K562 (cell line): Measurements from ENCODE around the gene ABCA7. TPM values are rescaled to one million over a fixed set of nuclear protein-coding genes. Genes with fewer than 3 reads are reported as not detected.

Experiments used
- ETS2 ChIP-seq: IDR thresholded peaks from 2 replicates; pipeline ENCODE4 v1.6.1; 2016; ENCODE audit warnings: borderline replicate concordance, missing genetic modification characterization, mild to moderate bottlenecking, moderate library complexity, missing compliant biosample characterization; ENCODE audit not compliant: poor library complexity, severe bottlenecking
- HMGN3 ChIP-seq: IDR thresholded peaks from 2 replicates; pipeline ENCODE4 v1.6.1; 2011; ENCODE audit warnings: borderline replicate concordance, low read depth, mild to moderate bottlenecking, mixed read lengths, low read length; ENCODE audit not compliant: insufficient read length; ENCODE audit errors: extremely low read depth
- MYNN ChIP-seq, 2 experiments: sonication (generic); formaldehyde crosslinking in 1 of 2; IDR thresholded peaks; 2 replicates each; pipeline versions ENCODE4 v1.5.0 to v1.6.1; 2016 to 2020; ENCODE audit warnings: antibody characterized with exemption in 1 of 2, missing genetic modification reagents in 1 of 2
- NELFE ChIP-seq: IDR thresholded peaks from 2 replicates; pipeline ENCODE4 v1.6.1; 2011; ENCODE audit warnings: mild to moderate bottlenecking; ENCODE audit not compliant: insufficient read depth, insufficient read length
- PCBP2 ChIP-seq: fragments of 200-400 bp; formaldehyde crosslinking; IDR thresholded peaks from 2 replicates; pipeline ENCODE4 v1.6.1; 2018; ENCODE audit warnings: low read length, low read depth, mild to moderate bottlenecking, moderate library complexity; ENCODE audit not compliant: poor library complexity, severe bottlenecking
- POLR2A ChIP-seq: fragments of 450-650 bp; conservative IDR thresholded peaks from 2 replicates; pipeline ENCODE4 v1.6.1; 2016
- RBM22 ChIP-seq: fragments of 200-400 bp; formaldehyde crosslinking; IDR thresholded peaks from 2 replicates; pipeline ENCODE4 v1.6.1; 2018; ENCODE audit warnings: low read length, low read depth; ENCODE audit not compliant: poor library complexity, severe bottlenecking
- ZNF165 ChIP-seq: fragments of 250-450 bp; sonication (Bioruptor Pico); IDR thresholded peaks from 2 replicates; pipeline ENCODE4 v1.4.0; 2020; ENCODE audit warnings: borderline replicate concordance
- ZNF79 ChIP-seq: fragments of 250-450 bp; sonication (Bioruptor Pico); IDR thresholded peaks from 2 replicates; pipeline ENCODE4 v1.4.0; 2020; ENCODE audit warnings: low read depth, mild to moderate bottlenecking, moderate library complexity
- polyA plus RNA-seq, 8 experiments: library from polyadenylated mRNA; depleted of rRNA in 4 of 8; stranded (reverse) in 5 of 8; unstranded in 3 of 8; fragments of >200 nt; fragmentation: Nextera tagmentation in 2 of 8; fragmentation: Illumina TruSeq in 1 of 8; extraction: Ambion mirVana in 2 of 8; extraction: Trizol in 1 of 8; gene quantifications; 2 replicates each; pipeline versions ENCODE4 v1.2.1 to v1.2.3, GENCODE V29; 2011 to 2014; ENCODE audit warnings: inconsistent platforms in 1 of 8, missing spikeins in 1 of 8
- total RNA-seq, 7 experiments: library from RNA; depleted of rRNA in 6 of 7; stranded (reverse); fragments of >200 nt in 6 of 7; fragmentation: Illumina TruSeq in 2 of 7; extraction: Trizol in 2 of 7; gene quantifications; 2 replicates each; pipeline versions ENCODE4 v1.2.1 to v1.2.3, GENCODE V29; 2011 to 2021; ENCODE audit warnings: low replicate concordance in 1 of 7
- TF ChIP-seq, protein P1 (sequence below): fragments of 450-650 bp; IDR thresholded peaks from 2 replicates; pipeline ENCODE4 v1.6.1; 2016; ENCODE audit warnings: mild to moderate bottlenecking
- TF ChIP-seq, protein P2 (sequence below): IDR thresholded peaks from 3 replicates; pipeline ENCODE4 v1.6.1; 2011; ENCODE audit warnings: borderline replicate concordance, mild to moderate bottlenecking; ENCODE audit not compliant: insufficient read length, insufficient read depth
- TF ChIP-seq, protein P3 (sequence below): fragments of 450-650 bp; IDR thresholded peaks from 2 replicates; pipeline ENCODE4 v1.6.1; 2014; ENCODE audit warnings: low read depth, mild to moderate bottlenecking, moderate library complexity, borderline replicate concordance
- TF ChIP-seq, protein P4 (sequence below): fragments of 450-650 bp; formaldehyde crosslinking; IDR thresholded peaks from 2 replicates; pipeline ENCODE4 v1.4.0; 2020; ENCODE audit warnings: mild to moderate bottlenecking
- TF ChIP-seq, protein P5 (sequence below), 2 experiments: fragments of 450-650 bp in 1 of 2; sonication (generic) in 1 of 2; formaldehyde crosslinking in 1 of 2; IDR thresholded peaks in 1 of 2; conservative IDR thresholded peaks in 1 of 2; 2 replicates each; pipeline versions ENCODE4 v1.6.1 to v1.8.1; 2016 to 2023; ENCODE audit warnings: mild to moderate bottlenecking in 2 of 2, moderate library complexity in 2 of 2, inconsistent platforms in 1 of 2, missing genetic modification reagents in 1 of 2
- TF ChIP-seq, protein P6 (sequence below): sonication (generic); formaldehyde crosslinking; IDR thresholded peaks from 2 replicates; pipeline ENCODE4 v1.9.0; 2022; ENCODE audit warnings: mild to moderate bottlenecking, missing genetic modification reagents
- TF ChIP-seq, protein P7 (sequence below): sonication (generic); formaldehyde crosslinking; IDR thresholded peaks from 2 replicates; pipeline ENCODE4 v1.8.1; 2023; ENCODE audit warnings: mild to moderate bottlenecking, missing genetic modification reagents, moderate library complexity

Gene ABCA7
- total and polyA plus RNA-seq, 9 of the 15 experiments (the other 6 are each of a cell fraction or from before 2014, with no cell fraction given), result 2.3 to 96.1 (median 31.2) TPM

DNA sequence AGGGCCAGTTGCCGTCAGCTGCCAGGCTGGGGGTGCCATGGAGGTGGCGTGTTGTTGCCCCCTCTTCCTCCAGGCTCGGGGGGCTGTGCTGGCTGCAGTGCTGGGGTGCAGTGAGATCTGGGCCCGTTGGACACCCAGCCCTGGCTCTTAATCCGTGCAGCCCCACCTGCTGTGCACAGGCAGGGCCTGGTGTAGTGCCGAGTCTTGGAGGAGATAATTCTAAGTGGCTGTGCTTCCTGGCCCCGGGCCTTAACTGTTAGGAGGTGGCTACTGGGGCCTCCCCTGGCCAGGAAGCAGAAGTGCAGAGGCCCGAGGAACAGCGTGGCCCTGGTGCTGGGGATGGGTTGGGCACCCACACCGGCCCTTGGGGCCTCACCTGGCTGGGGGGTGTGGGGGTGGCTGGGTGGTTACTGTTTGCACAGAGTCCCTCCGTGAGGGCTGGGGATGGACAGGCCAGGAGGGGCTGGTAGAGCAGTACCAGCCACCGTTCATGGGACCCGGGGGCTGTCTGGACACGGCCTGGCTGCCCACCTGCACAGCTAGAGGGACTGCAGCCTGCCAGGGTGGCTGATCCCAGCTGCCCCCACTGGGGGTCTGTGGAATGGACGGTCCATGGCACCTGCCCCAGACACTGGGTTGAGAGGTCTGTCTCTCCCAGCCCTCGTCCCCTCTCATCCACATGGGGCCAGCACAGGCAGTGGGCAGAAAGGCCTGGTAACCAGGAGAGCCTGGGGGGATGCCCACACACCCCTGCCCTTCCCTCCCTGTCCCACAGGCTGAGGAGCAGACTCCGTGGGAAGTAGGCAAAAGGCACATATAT lies 67.1 kb downstream of the ABCA7 start (continued):
- no peak for TF ChIP-seq ETS2 (tag)
- peak; percentile 10 for TF ChIP-seq RBM22
- TF ChIP-seq, protein P1, sequence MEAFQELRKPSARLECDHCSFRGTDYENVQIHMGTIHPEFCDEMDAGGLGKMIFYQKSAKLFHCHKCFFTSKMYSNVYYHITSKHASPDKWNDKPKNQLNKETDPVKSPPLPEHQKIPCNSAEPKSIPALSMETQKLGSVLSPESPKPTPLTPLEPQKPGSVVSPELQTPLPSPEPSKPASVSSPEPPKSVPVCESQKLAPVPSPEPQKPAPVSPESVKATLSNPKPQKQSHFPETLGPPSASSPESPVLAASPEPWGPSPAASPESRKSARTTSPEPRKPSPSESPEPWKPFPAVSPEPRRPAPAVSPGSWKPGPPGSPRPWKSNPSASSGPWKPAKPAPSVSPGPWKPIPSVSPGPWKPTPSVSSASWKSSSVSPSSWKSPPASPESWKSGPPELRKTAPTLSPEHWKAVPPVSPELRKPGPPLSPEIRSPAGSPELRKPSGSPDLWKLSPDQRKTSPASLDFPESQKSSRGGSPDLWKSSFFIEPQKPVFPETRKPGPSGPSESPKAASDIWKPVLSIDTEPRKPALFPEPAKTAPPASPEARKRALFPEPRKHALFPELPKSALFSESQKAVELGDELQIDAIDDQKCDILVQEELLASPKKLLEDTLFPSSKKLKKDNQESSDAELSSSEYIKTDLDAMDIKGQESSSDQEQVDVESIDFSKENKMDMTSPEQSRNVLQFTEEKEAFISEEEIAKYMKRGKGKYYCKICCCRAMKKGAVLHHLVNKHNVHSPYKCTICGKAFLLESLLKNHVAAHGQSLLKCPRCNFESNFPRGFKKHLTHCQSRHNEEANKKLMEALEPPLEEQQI, result no peak
- TF ChIP-seq, protein P2, sequence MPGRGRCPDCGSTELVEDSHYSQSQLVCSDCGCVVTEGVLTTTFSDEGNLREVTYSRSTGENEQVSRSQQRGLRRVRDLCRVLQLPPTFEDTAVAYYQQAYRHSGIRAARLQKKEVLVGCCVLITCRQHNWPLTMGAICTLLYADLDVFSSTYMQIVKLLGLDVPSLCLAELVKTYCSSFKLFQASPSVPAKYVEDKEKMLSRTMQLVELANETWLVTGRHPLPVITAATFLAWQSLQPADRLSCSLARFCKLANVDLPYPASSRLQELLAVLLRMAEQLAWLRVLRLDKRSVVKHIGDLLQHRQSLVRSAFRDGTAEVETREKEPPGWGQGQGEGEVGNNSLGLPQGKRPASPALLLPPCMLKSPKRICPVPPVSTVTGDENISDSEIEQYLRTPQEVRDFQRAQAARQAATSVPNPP, result no peak
- 0 out of 2 replicates have a peak, but pooled peaks have one; percentile 15 for TF ChIP-seq MYNN (IDR thresholded peaks at IDR 0.05)
- TF ChIP-seq MYNN (CRISPR knock-in tag; IDR thresholded peaks at IDR 0.05), result no peak
- TF ChIP-seq ZNF79, result no peak
- TF ChIP-seq, protein P3, sequence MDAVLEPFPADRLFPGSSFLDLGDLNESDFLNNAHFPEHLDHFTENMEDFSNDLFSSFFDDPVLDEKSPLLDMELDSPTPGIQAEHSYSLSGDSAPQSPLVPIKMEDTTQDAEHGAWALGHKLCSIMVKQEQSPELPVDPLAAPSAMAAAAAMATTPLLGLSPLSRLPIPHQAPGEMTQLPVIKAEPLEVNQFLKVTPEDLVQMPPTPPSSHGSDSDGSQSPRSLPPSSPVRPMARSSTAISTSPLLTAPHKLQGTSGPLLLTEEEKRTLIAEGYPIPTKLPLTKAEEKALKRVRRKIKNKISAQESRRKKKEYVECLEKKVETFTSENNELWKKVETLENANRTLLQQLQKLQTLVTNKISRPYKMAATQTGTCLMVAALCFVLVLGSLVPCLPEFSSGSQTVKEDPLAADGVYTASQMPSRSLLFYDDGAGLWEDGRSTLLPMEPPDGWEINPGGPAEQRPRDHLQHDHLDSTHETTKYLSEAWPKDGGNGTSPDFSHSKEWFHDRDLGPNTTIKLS, result no peak
- no peak for TF ChIP-seq PCBP2
- TF ChIP-seq, protein P4, sequence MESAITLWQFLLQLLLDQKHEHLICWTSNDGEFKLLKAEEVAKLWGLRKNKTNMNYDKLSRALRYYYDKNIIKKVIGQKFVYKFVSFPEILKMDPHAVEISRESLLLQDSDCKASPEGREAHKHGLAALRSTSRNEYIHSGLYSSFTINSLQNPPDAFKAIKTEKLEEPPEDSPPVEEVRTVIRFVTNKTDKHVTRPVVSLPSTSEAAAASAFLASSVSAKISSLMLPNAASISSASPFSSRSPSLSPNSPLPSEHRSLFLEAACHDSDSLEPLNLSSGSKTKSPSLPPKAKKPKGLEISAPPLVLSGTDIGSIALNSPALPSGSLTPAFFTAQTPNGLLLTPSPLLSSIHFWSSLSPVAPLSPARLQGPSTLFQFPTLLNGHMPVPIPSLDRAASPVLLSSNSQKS (CRISPR knock-in tag), result no peak
- no peak for TF ChIP-seq NELFE
- TF ChIP-seq, protein P5, sequence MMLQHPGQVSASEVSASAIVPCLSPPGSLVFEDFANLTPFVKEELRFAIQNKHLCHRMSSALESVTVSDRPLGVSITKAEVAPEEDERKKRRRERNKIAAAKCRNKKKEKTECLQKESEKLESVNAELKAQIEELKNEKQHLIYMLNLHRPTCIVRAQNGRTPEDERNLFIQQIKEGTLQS (IDR thresholded peaks at IDR 0.05), result no peak
- TF ChIP-seq, protein P5 (CRISPR knock-in tag; conservative IDR thresholded peaks at IDR 0.05), result no peak
- TF ChIP-seq, protein P6, sequence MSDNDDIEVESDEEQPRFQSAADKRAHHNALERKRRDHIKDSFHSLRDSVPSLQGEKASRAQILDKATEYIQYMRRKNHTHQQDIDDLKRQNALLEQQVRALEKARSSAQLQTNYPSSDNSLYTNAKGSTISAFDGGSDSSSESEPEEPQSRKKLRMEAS (CRISPR knock-in tag), result no peak
- TF ChIP-seq POLR2A, result peak; percentile 54
- TF ChIP-seq, protein P7, sequence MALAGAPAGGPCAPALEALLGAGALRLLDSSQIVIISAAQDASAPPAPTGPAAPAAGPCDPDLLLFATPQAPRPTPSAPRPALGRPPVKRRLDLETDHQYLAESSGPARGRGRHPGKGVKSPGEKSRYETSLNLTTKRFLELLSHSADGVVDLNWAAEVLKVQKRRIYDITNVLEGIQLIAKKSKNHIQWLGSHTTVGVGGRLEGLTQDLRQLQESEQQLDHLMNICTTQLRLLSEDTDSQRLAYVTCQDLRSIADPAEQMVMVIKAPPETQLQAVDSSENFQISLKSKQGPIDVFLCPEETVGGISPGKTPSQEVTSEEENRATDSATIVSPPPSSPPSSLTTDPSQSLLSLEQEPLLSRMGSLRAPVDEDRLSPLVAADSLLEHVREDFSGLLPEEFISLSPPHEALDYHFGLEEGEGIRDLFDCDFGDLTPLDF (CRISPR knock-in tag), result no peak
- no peak for TF ChIP-seq ZNF165 (CRISPR knock-in tag)
- peak; percentile 54 for TF ChIP-seq HMGN3
